ENCODE measurements around the gene CDKAL1. TPM values are rescaled to one million over a fixed set of nuclear protein-coding genes. Genes with fewer than 3 reads are reported as not detected.

The CDKAL1 gene
- total and polyA plus RNA-seq, 2 of the 13 experiments (the other 11 are each of a cell fraction or from before 2014, with no cell fraction given): 9.5 to 27.7 TPM

- BruUV-seq (replicated peaks): no TSS peak
These were observed 413.7 kb downstream of the CDKAL1 start for GRCh38 chr6:20947977-20948376.

GRCh38 chr6:20948556-20948955 lies 414.3 kb downstream of the CDKAL1 start:
- Histone ChIP-seq H4K20me1 (ENCODE audit: insufficient read depth, low read length) (no peaks in the 10 kb centered on the region), H2AFZ (ENCODE audit: low read length) (no peak overlapping the region), H3K27me3 (ENCODE audit: control insufficient read depth in 1 of 2, insufficient read depth in 2 of 2, low read length in 2 of 2) (no peaks in the 10 kb centered on the region), H3K79me2 (ENCODE audit: insufficient read depth, low read length) (no peaks in the 10 kb centered on the region), H3K27ac (ENCODE audit: extremely low read length, insufficient read depth, low read length) (no peak overlapping the region), H3K36me3 (replicated peaks in 1 of 2; ENCODE audit: control insufficient read depth in 1 of 2, insufficient read depth in 2 of 2, low read length in 2 of 2) (no peaks in the 10 kb centered on the region), H3K4me1 (ENCODE audit: insufficient read depth, low read length) (peaks cover 22% of the 10 kb centered on the region), H3K4me2 (ENCODE audit: low read depth, low read length) (no peak overlapping the region), H3K9me3 (ENCODE audit: low read length) (no peaks in the 10 kb centered on the region; the same call in 1 of the 2 replicates), H3K4me3 (replicated peaks in 1 of 3; ENCODE audit: insufficient read depth in 1 of 3, low read depth in 2 of 3, low read length in 3 of 3) (no peak overlapping the region), H3K9ac (ENCODE audit: insufficient read depth, low read depth, low read length) (no peak overlapping the region)
- CTCF ChIA-PET (ENCODE audit: low intra/inter-chr PET ratio, low total read pairs): no interaction called here
- DNase-seq (ENCODE audit: low spot score) (no peak), FAIRE-seq (no peak), ATAC-seq (no peak)
- 92% methylated on average over 2 of the region's 2 CpGs for WGBS (ENCODE audit: low lambda C conversion rate)
- intact Hi-C loops (cut with micrococcal nuclease; ENCODE audit: unreplicated experiment): no loop called here
- no TSS peak for BruUV-seq (replicated peaks)
- in situ Hi-C loops (cut with HindIII; ENCODE audit: extremely low pct_ligation_motif_present, low pct_unique_long_range_greater_than_20kb): no loop called here
- POLR2A ChIA-PET: no interaction called here
- TF ChIP-seq ARNT2 (CRISPR knock-in tag; IDR thresholded peaks at IDR 0.05; ENCODE audit: low read depth): no peak
- no peak for TF ChIP-seq ZNF775 (CRISPR knock-in tag; IDR thresholded peaks at IDR 0.05; ENCODE audit: borderline replicate concordance)
- TF ChIP-seq, protein P1, sequence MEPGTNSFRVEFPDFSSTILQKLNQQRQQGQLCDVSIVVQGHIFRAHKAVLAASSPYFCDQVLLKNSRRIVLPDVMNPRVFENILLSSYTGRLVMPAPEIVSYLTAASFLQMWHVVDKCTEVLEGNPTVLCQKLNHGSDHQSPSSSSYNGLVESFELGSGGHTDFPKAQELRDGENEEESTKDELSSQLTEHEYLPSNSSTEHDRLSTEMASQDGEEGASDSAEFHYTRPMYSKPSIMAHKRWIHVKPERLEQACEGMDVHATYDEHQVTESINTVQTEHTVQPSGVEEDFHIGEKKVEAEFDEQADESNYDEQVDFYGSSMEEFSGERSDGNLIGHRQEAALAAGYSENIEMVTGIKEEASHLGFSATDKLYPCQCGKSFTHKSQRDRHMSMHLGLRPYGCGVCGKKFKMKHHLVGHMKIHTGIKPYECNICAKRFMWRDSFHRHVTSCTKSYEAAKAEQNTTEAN (CRISPR knock-in tag; conservative IDR thresholded peaks at IDR 0.05): no peak
- TF ChIP-seq SKI (IDR thresholded peaks at IDR 0.05; ENCODE audit: partially characterized antibody): no peak
- TF ChIP-seq BCL6 (CRISPR knock-in tag; IDR thresholded peaks at IDR 0.05): no peak
- TF ChIP-seq PCBP1 (IDR thresholded peaks at IDR 0.05; ENCODE audit: borderline replicate concordance, low read depth, low read length): no peak
- TF ChIP-seq ZNF230 (CRISPR knock-in tag; IDR thresholded peaks at IDR 0.05): no peak
- no peak for TF ChIP-seq HMG20B (CRISPR knock-in tag; conservative IDR thresholded peaks at IDR 0.05)

More at GRCh38 chr6:20947977-20948376, 413.7 kb downstream of the CDKAL1 start:
- Histone ChIP-seq H3K4me2 (ENCODE audit: low read depth, low read length) (no peak overlapping the region), H4K20me1 (ENCODE audit: insufficient read depth, low read length) (no peaks in the 10 kb centered on the region), H3K27ac (ENCODE audit: extremely low read length, insufficient read depth, low read length) (no peak overlapping the region), H3K36me3 (replicated peaks in 1 of 2; ENCODE audit: control insufficient read depth in 1 of 2, insufficient read depth in 2 of 2, low read length in 2 of 2) (no peaks in the 10 kb centered on the region), H3K4me1 (ENCODE audit: insufficient read depth, low read length) (peaks cover 22% of the 10 kb centered on the region), H3K4me3 (replicated peaks in 1 of 3; ENCODE audit: insufficient read depth in 1 of 3, low read depth in 2 of 3, low read length in 3 of 3) (no peak overlapping the region), H3K27me3 (ENCODE audit: control insufficient read depth in 1 of 2, insufficient read depth in 2 of 2, low read length in 2 of 2) (no peaks in the 10 kb centered on the region), H2AFZ (ENCODE audit: low read length) (no peak overlapping the region), H3K9me3 (ENCODE audit: low read length) (peaks cover 1% of the 10 kb centered on the region), H3K79me2 (ENCODE audit: insufficient read depth, low read length) (no peaks in the 10 kb centered on the region), H3K9ac (ENCODE audit: insufficient read depth, low read depth, low read length) (no peak overlapping the region)
- ATAC-seq (no peak), DNase-seq (ENCODE audit: low spot score) (no peak), FAIRE-seq (no peak)
- in situ Hi-C loops (cut with HindIII; ENCODE audit: extremely low pct_ligation_motif_present, low pct_unique_long_range_greater_than_20kb): no loop called here
- TF ChIP-seq ZNF770 (CRISPR knock-in tag; IDR thresholded peaks at IDR 0.05) (peak; percentile 51; the same call in 1 of the 2 replicates), ZFP1 (CRISPR knock-in tag; IDR thresholded peaks at IDR 0.05) (no peak)
- intact Hi-C loops (cut with micrococcal nuclease; ENCODE audit: unreplicated experiment): no loop called here
- CTCF ChIA-PET (ENCODE audit: low intra/inter-chr PET ratio, low total read pairs): no interaction called here
- POLR2A ChIA-PET: no interaction called here
